ENCODE results near the gene LYPD3. TPM values are rescaled to one million over a fixed set of nuclear protein-coding genes. Genes with fewer than 3 reads are reported as not detected.

LYPD3 gene
- total RNA-seq, 1 donor from 2014 or later = 3.0 TPM

GRCh38 chr19:43467276-43467675, 1.9 kb upstream of the LYPD3 start:
- Mint-ChIP-seq H3K27ac (no peak overlapping the region), H3K4me3 (ENCODE audit: low read depth) (no peak overlapping the region), H3K4me1 (ENCODE audit: low read depth) (peaks cover 32% of the 10 kb centered on the region), H3K27me3 (ENCODE audit: low read depth) (no peaks in the 10 kb centered on the region), H3K36me3 (ENCODE audit: low read depth) (no peaks in the 10 kb centered on the region), H3K9me3 (no peaks in the 10 kb centered on the region)
- intact Hi-C loops (cut with micrococcal nuclease) = no loop called here
- DNase-seq (ENCODE audit: low spot score) = no peak

DNA sequence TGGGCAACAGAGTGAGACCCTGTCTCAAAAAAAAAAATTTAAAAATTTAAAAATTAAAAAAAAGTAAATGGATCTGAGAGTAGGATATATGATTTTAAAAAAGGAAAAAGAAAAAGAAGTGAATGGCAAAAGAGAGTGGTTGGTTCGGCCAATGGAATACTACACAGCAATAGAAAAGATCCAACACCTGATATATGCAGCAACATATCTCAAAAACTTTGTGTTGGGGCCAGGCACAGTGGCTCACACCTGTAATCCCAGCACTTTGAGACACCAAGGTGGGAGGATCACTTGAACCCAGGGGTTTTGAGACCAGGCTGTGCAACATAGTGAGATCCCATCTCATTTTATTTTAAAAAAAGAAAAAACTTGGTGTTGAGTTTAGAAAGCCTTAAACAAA, 1.4 kb upstream of the LYPD3 start:
- H3K27ac Mint-ChIP-seq = no peak overlapping the region
- H3K4me1 Mint-ChIP-seq (ENCODE audit: low read depth) = peaks cover 36% of the 10 kb centered on the region
- H3K27me3 Mint-ChIP-seq (ENCODE audit: low read depth) = no peaks in the 10 kb centered on the region
- H3K9me3 Mint-ChIP-seq = no peaks in the 10 kb centered on the region
- intact Hi-C loops (cut with micrococcal nuclease) = no loop called here
- H3K36me3 Mint-ChIP-seq (ENCODE audit: low read depth) = no peaks in the 10 kb centered on the region
- no peak overlapping the region for H3K4me3 Mint-ChIP-seq (ENCODE audit: low read depth)
- no peak for DNase-seq (ENCODE audit: low spot score)

DNA sequence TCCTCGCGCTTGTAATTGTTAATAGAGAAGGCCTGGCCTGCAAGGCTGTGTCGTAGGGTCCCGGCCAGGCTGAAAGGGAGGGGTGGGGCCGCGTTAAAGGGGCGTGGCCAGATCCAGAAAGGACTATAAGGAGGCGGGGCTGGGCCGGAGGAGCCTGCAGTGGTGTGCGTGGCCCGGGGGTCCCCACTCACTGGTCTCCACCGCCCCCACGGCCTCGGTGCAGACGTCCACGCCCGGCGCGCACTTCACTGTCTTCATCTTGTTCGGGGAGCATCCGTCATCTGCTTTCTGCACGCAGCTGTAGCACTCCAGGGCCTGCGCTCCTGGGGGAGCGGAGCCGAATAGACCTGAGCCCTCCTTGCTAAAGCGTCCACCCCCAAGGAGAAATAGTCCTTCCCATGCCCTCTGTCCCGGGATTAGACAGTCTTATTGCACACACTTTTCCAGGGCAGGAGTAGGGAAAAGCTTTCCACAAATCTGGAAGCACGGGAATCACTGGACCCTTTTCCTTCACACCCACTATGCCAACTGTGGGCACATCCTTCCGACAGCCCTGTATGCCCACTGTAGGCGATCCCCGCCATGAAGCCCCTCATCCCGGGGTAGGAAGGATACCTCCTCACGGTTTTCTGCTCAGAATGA, 1.2 kb downstream of the LYPD3 start:
- Mint-ChIP-seq H3K36me3 (ENCODE audit: low read depth) (no peaks in the 10 kb centered on the region), H3K27ac (peak overlapping the region; percentile 96), H3K9me3 (no peaks in the 10 kb centered on the region), H3K27me3 (ENCODE audit: low read depth) (no peaks in the 10 kb centered on the region), H3K4me3 (ENCODE audit: low read depth) (peak overlapping the region; percentile 89), H3K4me1 (ENCODE audit: low read depth) (peaks cover 36% of the 10 kb centered on the region)
- no peak for DNase-seq (ENCODE audit: low spot score)
- intact Hi-C loops (cut with micrococcal nuclease) = loop anchor here (5.0 kb wide), 2 partner anchors 113 to 133 kb away; partner anchors contain the start of genes IRGQ, PINLYP, XRCC1 and ZNF576

DNA sequence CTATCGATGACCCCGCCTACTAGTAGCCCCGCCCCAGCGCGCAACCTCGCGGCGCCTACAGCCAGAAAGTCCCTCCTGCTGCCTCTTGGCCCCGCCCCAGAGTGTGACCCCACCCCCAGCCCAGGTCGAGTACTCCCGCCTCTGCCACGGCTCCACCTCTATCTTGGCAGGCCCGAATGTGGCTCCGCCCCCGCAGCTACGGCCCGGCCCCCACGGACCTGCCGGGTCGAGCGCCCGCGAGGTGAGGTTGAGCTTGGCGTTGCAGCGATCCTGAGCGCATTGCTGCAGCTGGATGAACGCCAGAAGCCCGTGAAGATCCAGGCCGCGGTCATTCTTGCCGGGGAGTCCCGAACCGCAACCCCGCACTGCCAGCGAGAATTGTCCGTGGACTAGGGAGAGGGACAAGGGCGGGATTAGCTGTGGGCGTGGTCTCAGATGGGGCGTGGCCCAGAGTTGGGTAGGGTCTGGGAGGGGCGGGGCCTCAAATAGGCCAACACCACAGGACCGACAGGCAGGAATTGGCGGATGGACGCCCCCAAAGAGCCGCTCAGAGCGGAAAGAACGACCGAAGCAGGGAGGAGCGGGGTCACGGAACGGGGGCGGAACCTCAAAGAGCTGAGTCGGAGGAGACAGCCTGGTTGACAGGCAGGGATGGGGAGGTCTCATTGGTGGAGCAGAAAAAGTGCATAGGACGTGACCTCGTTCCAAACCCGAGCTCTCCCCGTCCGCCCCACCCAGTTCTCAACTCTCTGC, 1.9 kb downstream of the LYPD3 start:
- Mint-ChIP-seq H3K9me3 (no peaks in the 10 kb centered on the region), H3K27ac (peak overlapping the region; percentile 96), H3K27me3 (ENCODE audit: low read depth) (no peaks in the 10 kb centered on the region), H3K36me3 (ENCODE audit: low read depth) (no peaks in the 10 kb centered on the region), H3K4me3 (ENCODE audit: low read depth) (peak overlapping the region; percentile 89), H3K4me1 (ENCODE audit: low read depth) (peaks cover 29% of the 10 kb centered on the region)
- peak; percentile 96 for DNase-seq (ENCODE audit: low spot score)
- intact Hi-C loops (cut with micrococcal nuclease) = loop anchor here (1.0 to 5.0 kb wide), 7 partner anchors 12 to 291 kb away; partner anchors contain the start of genes IRGQ, PHLDB3, PINLYP and SMG9

DNA sequence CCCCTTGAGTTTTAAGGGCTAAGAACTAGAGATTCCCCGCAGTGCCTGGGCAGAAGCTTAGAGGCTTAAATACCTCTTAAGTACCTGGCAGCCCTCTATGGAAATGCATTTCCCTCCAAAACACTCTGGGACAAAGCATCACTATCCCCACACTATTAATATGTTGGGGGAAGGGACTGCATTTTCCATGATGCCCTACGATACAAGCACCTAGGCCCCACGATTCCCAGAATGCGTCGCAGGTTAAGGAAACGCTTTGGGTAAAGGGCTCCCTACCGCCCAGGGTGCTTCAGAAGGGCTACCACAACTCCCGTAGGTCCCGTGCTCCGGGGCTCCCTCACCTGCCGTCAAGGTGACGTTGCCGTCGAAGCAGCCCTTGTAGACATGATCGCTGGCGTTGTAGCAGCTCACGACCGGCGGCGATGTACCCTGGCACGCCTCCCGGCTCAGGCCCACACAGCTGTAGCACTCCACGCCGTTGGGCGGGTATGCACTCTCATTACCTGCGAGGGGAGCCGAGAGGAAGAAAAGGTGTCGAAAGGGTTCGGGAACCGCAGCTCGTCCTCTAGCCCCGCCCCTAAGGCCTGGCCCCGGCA, 2.5 kb downstream of the LYPD3 start:
- intact Hi-C loops (cut with micrococcal nuclease) = loop anchor here (1.0 to 5.0 kb wide), 7 partner anchors 12 to 291 kb away; partner anchors contain the start of genes IRGQ, PHLDB3, PINLYP and SMG9
- no peak for DNase-seq (ENCODE audit: low spot score)
- peak overlapping the region; percentile 89 for H3K4me3 Mint-ChIP-seq (ENCODE audit: low read depth)
- H3K27ac Mint-ChIP-seq = peak overlapping the region; percentile 96
- peaks cover 23% of the 10 kb centered on the region for H3K4me1 Mint-ChIP-seq (ENCODE audit: low read depth)
- no peaks in the 10 kb centered on the region for H3K36me3 Mint-ChIP-seq (ENCODE audit: low read depth)
- H3K27me3 Mint-ChIP-seq (ENCODE audit: low read depth) = no peaks in the 10 kb centered on the region
- no peaks in the 10 kb centered on the region for H3K9me3 Mint-ChIP-seq

DNA sequence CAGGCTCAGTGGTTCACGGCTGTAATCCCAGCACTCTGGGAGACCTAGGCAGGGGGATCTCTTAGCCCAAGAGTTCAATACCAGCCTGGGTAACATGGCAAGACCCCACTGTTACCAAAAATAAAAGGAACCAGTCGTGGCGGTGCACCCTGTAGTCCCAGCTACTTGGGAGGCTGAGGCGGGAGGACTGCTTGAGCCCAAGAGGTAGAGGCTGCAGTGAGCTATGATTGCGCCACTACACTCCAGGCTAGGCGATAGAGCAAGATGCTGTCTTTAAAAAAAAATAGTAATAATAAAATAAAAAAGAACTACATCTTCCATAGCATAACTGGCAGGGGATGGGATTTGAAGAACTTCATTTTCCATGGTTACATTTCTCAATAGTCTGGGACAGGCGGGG, 3.0 kb downstream of the LYPD3 start:
- DNase-seq (ENCODE audit: low spot score) = no peak
- Mint-ChIP-seq H3K4me1 (ENCODE audit: low read depth) (peaks cover 23% of the 10 kb centered on the region), H3K36me3 (ENCODE audit: low read depth) (no peaks in the 10 kb centered on the region), H3K27me3 (ENCODE audit: low read depth) (no peaks in the 10 kb centered on the region), H3K27ac (peak overlapping the region; percentile 65), H3K9me3 (no peaks in the 10 kb centered on the region), H3K4me3 (ENCODE audit: low read depth) (peak overlapping the region; percentile 49)
- intact Hi-C loops (cut with micrococcal nuclease) = loop anchor here (2.0 to 5.0 kb wide), 3 partner anchors 70 to 135 kb away; partner anchors contain the start of genes IRGQ, PINLYP, XRCC1 and ZNF575

GRCh38 chr19:43461303-43461702, 4.1 kb downstream of the LYPD3 start:
- intact Hi-C loops (cut with micrococcal nuclease) = loop anchor here (5.0 kb wide), 2 partner anchors 116 to 136 kb away; partner anchors contain the start of genes IRGQ, PINLYP, XRCC1 and ZNF576
- H3K27me3 Mint-ChIP-seq (ENCODE audit: low read depth) = no peaks in the 10 kb centered on the region
- H3K4me1 Mint-ChIP-seq (ENCODE audit: low read depth) = peaks cover 18% of the 10 kb centered on the region
- no peak for DNase-seq (ENCODE audit: low spot score)
- no peaks in the 10 kb centered on the region for H3K36me3 Mint-ChIP-seq (ENCODE audit: low read depth)
- no peaks in the 10 kb centered on the region for H3K9me3 Mint-ChIP-seq
- no peak overlapping the region for H3K27ac Mint-ChIP-seq
- no peak overlapping the region for H3K4me3 Mint-ChIP-seq (ENCODE audit: low read depth)

GRCh38 chr19:43460362-43461016, 4.9 kb downstream of the LYPD3 start:
- no peaks in the 10 kb centered on the region for H3K36me3 Mint-ChIP-seq (ENCODE audit: low read depth)
- intact Hi-C loops (cut with micrococcal nuclease) = loop anchor here (5.0 kb wide), 2 partner anchors 117 to 137 kb away; partner anchors contain the start of genes IRGQ, PINLYP, XRCC1 and ZNF576
- H3K9me3 Mint-ChIP-seq = no peaks in the 10 kb centered on the region
- no peaks in the 10 kb centered on the region for H3K27me3 Mint-ChIP-seq (ENCODE audit: low read depth)
- no peak overlapping the region for H3K27ac Mint-ChIP-seq
- H3K4me1 Mint-ChIP-seq (ENCODE audit: low read depth) = peaks cover 17% of the 10 kb centered on the region
- no peak overlapping the region for H3K4me3 Mint-ChIP-seq (ENCODE audit: low read depth)
- no peak for DNase-seq (ENCODE audit: low spot score)

DNA sequence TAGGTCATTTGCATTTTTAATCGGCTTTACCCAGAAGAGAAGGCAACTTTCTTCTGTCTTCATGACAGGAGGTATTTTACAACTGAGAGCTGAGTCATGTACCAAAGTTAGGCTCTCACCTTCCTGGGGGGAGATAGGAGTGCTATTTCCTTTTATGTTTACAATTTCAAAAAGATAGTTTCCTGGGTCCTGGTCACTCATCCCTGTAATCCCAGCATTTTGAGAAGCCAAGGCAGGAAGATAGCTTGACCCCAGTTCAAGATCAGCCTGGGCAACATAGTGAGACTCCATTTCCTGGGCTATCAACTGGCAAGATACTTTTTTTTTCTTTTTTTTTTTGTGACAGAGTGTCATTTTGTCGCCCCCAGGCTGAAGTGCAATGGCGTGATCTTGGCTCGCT, 7.6 kb downstream of the LYPD3 start:
- Mint-ChIP-seq H3K9me3 (no peaks in the 10 kb centered on the region), H3K4me3 (ENCODE audit: low read depth) (no peak overlapping the region), H3K4me1 (ENCODE audit: low read depth) (peaks cover 21% of the 10 kb centered on the region), H3K27ac (no peak overlapping the region), H3K27me3 (ENCODE audit: low read depth) (no peaks in the 10 kb centered on the region), H3K36me3 (ENCODE audit: low read depth) (no peaks in the 10 kb centered on the region)
- intact Hi-C loops (cut with micrococcal nuclease) = no loop called here
- no peak for DNase-seq (ENCODE audit: low spot score)

DNA sequence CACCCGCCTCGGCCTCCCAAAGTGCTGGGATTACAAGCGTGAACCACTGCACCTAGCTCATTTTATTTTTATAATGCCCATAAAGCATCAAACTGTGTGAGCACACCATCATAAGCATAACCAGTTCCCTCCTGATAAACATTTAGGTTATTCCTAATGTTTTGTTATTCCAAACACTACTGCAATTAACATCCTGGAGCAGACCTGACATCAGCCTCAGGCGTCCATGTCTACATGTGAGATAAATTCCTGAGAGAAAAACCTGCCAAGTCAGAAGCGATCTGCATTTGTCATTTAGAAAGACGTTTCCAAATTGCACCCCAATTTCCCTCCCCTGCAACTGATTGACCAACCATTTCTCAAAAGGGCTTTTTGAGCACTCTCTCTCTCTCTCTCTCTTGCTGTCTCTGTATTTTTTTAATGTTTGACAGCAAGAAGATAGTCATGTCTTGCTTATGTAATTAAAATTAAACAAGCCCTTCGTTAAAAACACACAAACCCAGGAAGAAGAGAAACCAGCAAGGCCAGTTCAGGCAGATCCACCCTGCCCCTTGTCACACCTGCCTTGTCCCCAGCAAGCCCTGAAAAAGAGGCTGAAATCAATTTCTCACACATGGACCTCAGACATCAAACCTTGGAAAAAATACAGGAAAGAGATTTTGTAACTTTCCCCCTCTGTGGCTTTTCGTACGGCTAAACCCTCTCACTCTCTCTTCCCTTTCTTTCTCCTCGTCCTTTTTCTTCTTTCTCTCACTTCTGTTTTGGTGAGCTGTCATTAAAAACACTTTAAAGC, 9.9 kb downstream of the LYPD3 start:
- intact Hi-C loops (cut with micrococcal nuclease) = no loop called here
- peaks cover 5% of the 10 kb centered on the region for H3K36me3 Mint-ChIP-seq (ENCODE audit: low read depth)
- peaks cover 23% of the 10 kb centered on the region for H3K4me1 Mint-ChIP-seq (ENCODE audit: low read depth)
- no peak overlapping the region for H3K27ac Mint-ChIP-seq
- peaks cover 7% of the 10 kb centered on the region for H3K9me3 Mint-ChIP-seq
- H3K4me3 Mint-ChIP-seq (ENCODE audit: low read depth) = no peak overlapping the region
- DNase-seq (ENCODE audit: low spot score) = no peak
- peaks cover 3% of the 10 kb centered on the region for H3K27me3 Mint-ChIP-seq (ENCODE audit: low read depth)

DNA sequence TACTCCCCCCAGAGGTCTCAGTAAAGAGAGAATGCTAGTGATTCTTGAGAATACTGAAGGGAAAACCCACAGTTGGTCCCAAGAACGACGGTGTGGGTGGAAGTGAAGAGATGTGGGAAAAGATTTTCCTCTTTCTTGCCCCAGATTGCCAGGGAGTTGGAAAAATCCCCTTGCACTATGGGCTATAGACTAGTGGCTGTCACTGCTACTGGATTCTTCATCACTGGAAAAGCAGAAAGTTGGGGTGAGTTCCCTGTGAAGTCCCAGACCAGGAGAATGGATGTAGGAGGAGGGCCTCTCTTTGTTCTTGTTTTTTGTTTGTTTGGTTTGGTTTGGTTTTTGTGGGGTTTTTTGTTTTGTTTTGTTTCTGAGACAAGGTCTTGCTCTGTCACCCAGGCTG, 11.4 kb downstream of the LYPD3 start:
- H3K27ac Mint-ChIP-seq = no peak overlapping the region
- H3K4me3 Mint-ChIP-seq (ENCODE audit: low read depth) = no peak overlapping the region
- H3K4me1 Mint-ChIP-seq (ENCODE audit: low read depth) = peaks cover 26% of the 10 kb centered on the region
- no peak for DNase-seq (ENCODE audit: low spot score)
- H3K9me3 Mint-ChIP-seq = peaks cover 7% of the 10 kb centered on the region
- intact Hi-C loops (cut with micrococcal nuclease) = no loop called here
- H3K36me3 Mint-ChIP-seq (ENCODE audit: low read depth) = peaks cover 5% of the 10 kb centered on the region
- H3K27me3 Mint-ChIP-seq (ENCODE audit: low read depth) = peaks cover 3% of the 10 kb centered on the region

DNA sequence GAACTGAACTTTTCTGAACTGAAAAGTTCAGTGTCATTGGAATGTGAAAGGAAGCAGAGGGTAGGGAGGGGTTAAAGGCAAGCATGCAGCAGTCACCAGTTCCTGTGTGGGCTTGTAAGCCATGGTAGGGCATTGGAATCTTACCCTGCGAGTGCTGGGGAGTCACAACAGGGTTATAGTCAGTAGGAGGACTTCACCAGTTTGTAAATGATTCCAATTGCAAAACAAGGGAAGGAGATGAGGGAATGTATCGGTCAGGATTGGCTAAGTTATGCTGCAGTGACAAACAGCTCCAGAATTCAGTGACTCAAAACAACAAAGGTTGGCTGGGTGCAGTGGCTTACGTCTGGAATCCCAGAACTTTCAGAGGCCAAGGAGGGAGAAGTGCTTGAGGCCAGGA, 12.8 kb downstream of the LYPD3 start:
- no peak for DNase-seq (ENCODE audit: low spot score)
- H3K9me3 Mint-ChIP-seq = peaks cover 7% of the 10 kb centered on the region
- intact Hi-C loops (cut with micrococcal nuclease) = no loop called here
- peaks cover 23% of the 10 kb centered on the region for H3K4me1 Mint-ChIP-seq (ENCODE audit: low read depth)
- no peak overlapping the region for H3K4me3 Mint-ChIP-seq (ENCODE audit: low read depth)
- no peak overlapping the region for H3K27ac Mint-ChIP-seq
- H3K36me3 Mint-ChIP-seq (ENCODE audit: low read depth) = peaks cover 5% of the 10 kb centered on the region
- H3K27me3 Mint-ChIP-seq (ENCODE audit: low read depth) = peaks cover 3% of the 10 kb centered on the region

All from activated T-helper 2 cell treated with anti-CD3 and anti-CD28 coated beads, Interferon-gamma antibody, Interleukin-2, Interleukin-4, amounts not matched to agents 10 μg/mL and 5 μg/mL and 100 μg/mL, durations not matched to agents 14 hours and 24 hours and 36 hours (primary cell).